HG03354 (cell line): Measurements from ENCODE around the gene YTHDC2.
"Not testable (repeated sequence)": the region's sequence is repeated elsewhere in the genome, so short reads cannot be mapped to it uniquely, and the experiment has no call there.

Source experiments
- ATAC-seq: cut with Tn5 transposase; IDR thresholded peaks from one replicate; pipeline ENCODE4 v1.9.1; 2021; ENCODE audit warnings: mild to moderate bottlenecking; ENCODE audit not compliant: unreplicated experiment, poor library complexity, severe bottlenecking

The YTHDC2 gene

DNA sequence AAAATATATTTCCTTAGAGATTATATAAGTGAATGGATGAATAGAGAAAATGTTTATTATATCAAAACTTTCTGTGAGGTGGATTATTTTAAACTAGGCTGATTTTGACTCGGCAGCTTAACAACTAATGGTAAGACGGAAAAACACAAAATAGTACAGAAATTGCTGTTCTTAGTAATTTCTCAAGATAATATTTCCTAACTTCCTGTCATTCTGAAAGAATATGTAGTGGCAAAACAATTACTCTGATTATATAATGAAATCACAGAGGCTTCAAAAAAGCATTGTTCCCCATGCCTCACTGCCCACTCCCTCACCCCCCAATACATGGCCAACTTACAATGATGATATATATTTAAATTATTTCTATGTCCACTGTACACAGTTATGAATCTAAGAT, 85.4 kb downstream of the YTHDC2 start:
- ATAC-seq = no peak

DNA sequence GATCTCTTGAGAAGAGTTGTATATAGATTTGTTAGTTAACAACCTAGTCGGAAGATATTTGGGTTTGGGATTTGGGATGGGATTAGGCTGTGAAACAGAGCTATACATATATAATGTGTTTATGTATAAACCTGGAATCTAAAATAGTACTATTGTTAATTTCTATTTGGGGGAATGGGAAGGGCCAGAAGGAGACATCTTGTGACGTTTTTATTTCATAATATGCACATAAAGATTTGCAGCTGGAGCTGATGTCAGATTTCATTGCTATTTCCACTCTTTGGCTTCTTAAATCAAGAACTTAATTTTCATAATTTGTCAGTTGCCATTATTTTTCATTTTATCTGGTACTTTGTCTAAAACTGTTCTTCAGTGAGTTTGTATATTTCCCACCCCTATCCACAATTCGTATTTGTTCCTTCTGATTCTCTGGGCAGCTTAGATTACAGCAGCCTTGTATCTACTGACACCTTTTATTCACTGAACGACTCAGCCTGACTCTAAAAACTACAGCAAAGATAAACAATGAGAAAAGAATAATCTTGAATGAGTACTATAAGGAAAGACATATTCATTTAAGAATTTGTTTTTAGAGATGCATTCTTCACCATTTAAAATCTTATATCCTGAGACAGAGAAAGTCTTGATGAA, 86.9 kb downstream of the YTHDC2 start:
- ATAC-seq = no peak

DNA sequence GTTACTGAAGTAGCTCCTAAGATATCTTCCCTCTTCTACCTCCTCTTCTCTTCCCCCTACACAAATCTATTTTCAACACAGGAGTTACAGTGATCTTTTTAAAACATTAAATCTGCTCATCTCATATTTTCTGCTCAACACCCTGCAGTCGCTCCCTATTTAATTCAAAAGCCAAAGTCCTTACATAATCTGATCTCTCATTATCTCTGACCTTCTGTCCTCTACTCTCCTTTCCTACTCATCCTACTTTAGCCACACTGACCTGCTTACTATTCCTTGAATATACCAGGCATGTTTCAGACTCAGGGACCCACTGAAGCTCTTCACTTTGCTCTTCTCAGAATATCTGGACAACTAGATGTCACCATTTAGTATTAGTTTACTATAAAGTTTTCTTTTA, 87.9 kb downstream of the YTHDC2 start:
- ATAC-seq = no peak

DNA sequence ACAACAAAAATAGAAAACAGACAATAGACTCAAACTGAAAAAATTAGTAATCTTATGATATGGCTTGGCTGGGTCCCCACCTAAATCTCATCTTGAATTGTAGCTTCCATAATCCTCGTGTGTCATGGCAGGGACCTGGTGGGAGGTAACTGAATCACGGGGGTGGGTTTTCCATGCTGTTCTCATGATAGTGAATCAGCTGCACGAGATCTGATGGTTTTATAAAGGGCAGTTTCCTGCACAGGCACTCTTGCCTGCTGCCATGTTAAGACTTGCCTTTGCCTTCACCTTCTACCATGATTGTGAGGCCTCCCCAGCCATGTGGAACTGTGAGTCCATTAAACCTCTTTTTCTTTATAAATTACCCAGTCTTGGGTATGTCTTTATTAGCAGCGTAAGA, 89.8 kb downstream of the YTHDC2 start:
- not testable (repeated sequence) for ATAC-seq

DNA sequence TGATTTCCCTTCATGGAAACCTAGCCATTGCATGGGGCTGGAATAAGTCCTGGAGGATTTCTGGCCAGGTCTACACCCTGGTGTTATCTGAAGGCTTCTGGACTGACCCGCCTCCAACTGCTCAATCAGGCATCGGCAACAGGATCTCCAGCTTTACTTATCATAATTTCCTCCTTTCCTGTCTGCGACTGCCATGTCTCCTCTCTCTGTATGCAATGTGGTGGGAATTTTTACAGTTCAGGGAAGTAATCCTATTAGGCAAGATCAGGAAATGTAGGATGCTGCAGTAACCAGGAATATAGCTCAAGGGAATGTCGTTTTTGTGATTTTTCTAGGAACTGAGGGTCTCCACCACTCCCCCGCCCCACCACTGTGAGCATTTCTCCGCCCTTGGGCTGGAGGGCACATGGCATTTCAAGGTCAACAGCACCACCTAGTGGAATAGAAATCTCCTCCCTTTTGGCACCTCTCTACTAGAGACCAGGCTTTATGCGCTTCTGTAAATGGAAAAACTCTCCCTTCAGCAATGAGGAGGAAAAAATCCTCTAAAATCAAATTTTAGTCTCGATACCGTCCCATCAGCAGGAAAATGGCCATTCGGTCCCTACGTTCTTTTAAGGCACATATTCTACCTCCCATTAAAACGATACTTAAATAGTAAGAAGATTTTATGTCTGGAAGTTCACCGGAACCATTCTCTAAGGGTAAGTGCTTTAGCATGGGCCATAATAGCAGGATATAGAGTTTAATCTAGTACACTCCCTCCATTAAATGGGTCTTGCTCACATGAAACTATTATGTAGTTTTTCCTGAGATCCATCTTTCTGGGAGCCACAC, 93.0 kb downstream of the YTHDC2 start:
- ATAC-seq = peak; percentile 97

DNA sequence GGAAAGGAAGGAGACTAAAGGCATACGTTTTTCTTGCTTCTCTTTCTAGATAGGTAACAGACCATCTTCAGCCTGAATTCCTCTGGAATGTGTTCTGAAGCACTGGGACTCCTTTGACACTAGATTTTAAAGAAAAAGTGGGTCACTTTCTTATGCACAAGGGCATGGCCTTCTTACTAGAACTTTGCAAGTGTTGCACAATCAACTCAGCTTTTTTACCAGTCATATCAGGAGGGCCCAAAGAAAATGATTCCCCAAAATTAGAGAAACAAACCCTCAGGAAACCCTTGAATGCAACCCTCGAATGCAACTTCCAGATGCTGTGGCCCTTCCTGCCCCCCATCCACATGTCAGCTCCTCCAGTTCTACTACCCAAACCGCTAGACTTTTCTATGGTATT, 93.9 kb downstream of the YTHDC2 start:
- no peak for ATAC-seq

DNA sequence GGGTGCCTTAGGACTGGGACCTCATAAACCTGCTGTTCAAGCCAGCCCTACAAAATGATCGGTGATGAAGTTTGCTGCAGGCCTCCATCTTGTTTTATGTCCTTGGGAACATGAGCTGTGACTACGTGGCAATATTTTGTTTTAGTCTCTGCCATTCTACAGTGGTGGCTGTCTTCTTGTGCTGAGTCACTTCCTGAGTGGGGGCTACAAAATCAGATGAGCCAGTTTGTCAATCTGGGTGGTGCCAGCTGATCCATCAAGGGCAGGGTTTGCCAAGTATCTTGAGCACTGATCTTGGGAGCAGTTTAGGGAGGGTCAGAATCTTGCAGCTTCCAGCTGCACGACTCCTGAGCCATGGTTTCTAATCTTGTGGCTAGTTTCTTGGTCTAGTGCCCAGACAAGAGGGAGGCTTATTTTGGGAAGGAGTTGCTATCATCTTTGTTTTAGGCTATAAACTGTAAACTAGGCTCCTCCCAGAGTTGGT, 94.7 kb downstream of the YTHDC2 start:
- no peak for ATAC-seq

DNA sequence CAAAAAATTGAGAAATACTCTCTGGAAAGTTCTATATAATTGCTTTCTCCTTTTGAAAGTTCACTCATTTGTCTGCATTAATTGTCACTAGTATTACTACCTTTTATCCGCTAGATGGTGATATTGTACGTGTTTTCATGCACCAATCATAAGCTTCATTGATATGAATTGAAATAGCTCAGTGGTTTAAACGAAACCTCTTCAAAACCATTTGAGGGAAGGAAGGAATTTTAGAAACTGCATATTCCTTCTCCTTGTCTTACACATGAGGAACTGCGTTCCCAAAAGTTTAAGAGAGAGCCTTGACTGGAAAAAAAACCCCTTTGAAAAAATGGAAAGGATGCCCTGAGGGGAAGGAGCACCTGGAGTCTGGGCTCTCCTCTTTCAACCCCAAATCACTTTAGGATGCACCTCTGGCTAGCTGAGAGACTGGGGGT, 98.6 kb downstream of the YTHDC2 start:
- peak; percentile 83 for ATAC-seq

DNA sequence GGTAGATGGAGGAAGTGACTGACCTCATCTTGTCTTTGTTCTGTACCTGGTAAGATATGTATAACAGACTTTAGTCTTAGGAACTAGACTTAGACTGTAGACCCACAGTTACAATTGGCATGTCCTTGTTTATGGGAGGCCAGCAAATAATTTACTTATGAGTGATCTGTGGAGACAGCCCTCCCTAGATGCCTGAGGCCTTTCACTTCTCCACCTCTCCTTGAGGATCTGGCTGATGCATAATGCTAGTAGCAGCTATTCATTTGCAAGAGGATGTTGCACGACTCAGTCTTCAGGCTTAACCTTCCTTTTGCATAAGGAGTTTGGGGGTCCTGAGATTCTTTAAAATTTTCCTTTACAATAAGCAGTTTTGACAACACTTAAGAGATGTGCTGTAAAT, 100.7 kb downstream of the YTHDC2 start:
- ATAC-seq = no peak

DNA sequence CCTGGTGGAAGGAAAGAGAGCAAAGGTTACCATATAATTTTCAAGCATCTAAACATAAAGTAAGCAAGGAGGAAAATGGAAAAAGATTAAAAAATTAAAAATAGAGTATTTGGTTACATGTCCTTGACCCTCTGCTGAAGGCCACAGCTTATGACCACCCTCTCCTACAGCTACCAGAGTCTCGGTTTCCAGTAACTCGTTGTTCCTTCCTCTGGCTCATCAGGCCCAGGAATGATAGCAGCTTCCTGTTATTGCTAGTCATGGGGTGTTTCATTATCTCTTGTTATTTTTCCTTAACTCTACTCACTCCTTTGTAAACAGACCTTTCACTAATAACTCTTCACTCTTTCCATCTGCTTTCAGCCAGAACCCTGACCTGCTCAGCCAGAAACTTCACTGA, 102.2 kb downstream of the YTHDC2 start:
- ATAC-seq = no peak

DNA sequence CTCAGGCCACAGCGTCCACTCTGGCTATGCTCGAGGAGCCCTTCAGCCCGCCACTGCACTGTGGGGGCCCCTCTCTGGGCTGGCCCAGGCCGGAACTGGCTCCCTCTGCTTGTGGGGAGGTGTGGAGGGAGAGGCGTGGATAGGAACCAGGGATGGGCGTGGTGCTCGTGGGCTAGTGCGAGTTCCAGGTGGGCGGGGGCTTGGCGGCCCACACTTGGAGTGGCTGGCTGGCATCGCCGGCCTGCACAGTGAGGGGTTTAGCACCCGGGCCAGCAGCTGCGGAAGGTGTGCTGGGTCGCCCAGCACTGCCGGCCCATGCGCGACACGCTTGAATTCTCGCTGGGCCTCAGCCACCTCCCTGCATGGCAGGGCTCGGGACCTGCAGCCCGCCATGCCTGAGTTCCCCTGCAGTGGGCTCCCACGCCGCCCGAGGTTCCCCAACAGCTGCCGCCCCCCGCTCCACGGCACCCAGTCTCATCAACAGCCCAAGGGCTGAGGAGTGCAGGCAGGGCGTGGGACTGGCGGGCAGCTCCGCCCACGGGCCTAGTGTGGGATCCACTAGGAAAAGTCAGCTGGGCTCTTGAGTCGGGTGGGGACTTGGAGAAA, 103.8 kb downstream of the YTHDC2 start:
- no peak for ATAC-seq

DNA sequence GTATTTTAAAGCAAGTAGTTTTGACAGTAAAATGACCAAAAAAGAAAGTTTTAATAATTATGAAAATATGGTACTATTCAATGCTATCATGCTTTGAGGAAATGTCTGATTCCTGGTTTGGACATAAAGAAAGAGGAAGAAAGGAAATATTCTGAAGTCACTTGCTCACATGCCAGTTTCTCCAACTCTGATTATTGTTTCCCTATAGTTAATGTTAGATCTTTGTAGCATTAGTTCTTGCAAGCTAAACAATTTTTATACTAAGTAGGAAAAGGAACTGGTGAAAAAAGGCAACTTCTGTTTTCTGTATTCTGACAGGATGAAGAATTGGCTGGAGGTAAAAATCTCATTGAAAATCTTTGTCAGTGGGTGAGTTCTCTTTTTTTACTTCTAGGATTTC, 119.5 kb downstream of the YTHDC2 start:
- ATAC-seq = no peak

DNA sequence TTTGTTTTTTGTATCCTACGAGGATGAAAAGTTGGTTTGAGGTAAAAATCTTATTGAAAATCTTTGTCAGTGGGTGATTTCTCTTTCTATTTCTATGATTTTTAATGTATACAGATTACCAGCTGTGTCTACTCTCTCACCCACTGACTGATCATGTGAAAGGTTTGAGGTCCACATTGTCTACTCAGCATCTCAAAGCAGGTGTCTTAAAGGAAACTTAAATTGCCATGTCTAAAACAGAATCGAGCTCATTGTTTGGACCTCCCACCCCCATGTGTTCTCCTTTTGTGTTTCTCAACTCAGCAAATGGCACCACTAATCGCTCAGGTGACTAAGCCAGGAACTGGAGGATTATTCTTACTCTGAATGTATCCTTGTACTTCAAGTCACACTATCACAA, 121.5 kb downstream of the YTHDC2 start:
- ATAC-seq = no peak

DNA sequence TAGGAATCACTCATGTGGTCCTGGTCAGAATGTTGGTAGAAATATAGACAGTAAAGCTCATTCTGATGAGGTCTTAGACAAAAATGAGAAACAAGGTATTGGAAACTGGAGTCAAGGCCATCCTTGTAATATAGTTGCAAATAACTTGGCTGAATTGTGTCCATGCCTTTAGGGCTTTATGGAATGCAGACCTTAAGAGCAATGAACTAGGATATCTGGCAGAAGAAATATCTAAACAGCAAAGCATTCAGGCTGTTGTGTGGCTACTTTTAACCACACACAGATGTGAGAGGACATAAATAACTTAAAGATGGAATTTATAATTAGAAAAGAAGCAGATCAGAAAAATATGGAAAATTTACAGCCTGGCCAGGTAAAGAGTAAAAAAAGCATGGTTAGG, 128.2 kb downstream of the YTHDC2 start:
- ATAC-seq = no peak
